ENCODE data around the gene SCN1A. TPM values are rescaled to one million over a fixed set of nuclear protein-coding genes. Genes with fewer than 3 reads are reported as not detected.

Gene SCN1A
- polyA plus RNA-seq, 3 donors, result not detected

DNA sequence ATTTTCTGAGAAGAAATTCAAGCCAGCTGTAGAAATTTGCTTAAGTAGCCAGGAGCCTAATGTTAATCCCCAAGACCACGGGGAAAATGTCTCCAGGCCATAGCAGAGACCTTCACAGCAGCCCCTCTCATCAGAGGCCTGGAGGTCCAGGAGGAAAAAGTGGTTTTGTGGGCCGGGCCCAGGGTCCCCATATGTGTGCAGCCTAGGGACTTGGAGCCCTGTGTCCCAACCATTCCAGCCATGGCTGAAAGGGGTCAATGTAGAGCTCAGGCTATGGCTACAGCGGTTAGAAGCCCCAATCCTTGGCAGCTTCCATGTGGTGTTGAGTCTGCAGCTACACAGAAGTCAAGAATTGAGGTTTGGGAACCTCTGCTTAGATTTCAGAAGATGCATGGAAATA is 160.1 kb downstream of the SCN1A start:
- no peaks in the 10 kb centered on the region for H3K79me2 ChIP-seq (ENCODE audit: insufficient read depth, low read length)
- H4K20me1 ChIP-seq (ENCODE audit: insufficient read depth, low read length), result no peaks in the 10 kb centered on the region
- TF ChIP-seq, protein P1, sequence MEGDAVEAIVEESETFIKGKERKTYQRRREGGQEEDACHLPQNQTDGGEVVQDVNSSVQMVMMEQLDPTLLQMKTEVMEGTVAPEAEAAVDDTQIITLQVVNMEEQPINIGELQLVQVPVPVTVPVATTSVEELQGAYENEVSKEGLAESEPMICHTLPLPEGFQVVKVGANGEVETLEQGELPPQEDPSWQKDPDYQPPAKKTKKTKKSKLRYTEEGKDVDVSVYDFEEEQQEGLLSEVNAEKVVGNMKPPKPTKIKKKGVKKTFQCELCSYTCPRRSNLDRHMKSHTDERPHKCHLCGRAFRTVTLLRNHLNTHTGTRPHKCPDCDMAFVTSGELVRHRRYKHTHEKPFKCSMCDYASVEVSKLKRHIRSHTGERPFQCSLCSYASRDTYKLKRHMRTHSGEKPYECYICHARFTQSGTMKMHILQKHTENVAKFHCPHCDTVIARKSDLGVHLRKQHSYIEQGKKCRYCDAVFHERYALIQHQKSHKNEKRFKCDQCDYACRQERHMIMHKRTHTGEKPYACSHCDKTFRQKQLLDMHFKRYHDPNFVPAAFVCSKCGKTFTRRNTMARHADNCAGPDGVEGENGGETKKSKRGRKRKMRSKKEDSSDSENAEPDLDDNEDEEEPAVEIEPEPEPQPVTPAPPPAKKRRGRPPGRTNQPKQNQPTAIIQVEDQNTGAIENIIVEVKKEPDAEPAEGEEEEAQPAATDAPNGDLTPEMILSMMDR (IDR thresholded peaks at IDR 0.05), result no peak
- H3K4me1 ChIP-seq (ENCODE audit: control insufficient read depth in 1 of 2, insufficient read depth in 2 of 2, low read length in 2 of 2), result no peaks in the 10 kb centered on the region
- H3K9ac ChIP-seq (ENCODE audit: insufficient read depth, low read length, poor library complexity, severe bottlenecking), result no peak overlapping the region
- no peak overlapping the region for H3K4me3 Mint-ChIP-seq
- no peaks in the 10 kb centered on the region for H3K4me1 Mint-ChIP-seq
- no peaks in the 10 kb centered on the region for H3K36me3 Mint-ChIP-seq
- H3K27ac ChIP-seq (ENCODE audit: low read depth in 1 of 2, low read length in 2 of 2), result no peak overlapping the region
- H3K9me3 ChIP-seq (replicated peaks in 1 of 2; ENCODE audit: control insufficient read depth in 1 of 2, insufficient read depth in 1 of 2, low read length in 2 of 2), result peaks cover 0 to 11% of the 10 kb centered on the region in 2 donors
- no peak overlapping the region for H3K27ac Mint-ChIP-seq
- no peaks in the 10 kb centered on the region for H3K36me3 ChIP-seq (replicated peaks in 1 of 2; ENCODE audit: control insufficient read depth in 1 of 2, insufficient read depth in 2 of 2, low read length in 2 of 2)
- DNase-seq, result no peak
- H3K4me3 ChIP-seq (replicated peaks in 1 of 3; ENCODE audit: low read depth in 2 of 3, low read length in 3 of 3), result no peak overlapping the region
- H3K27me3 Mint-ChIP-seq (ENCODE audit: low read depth in 3 of 3), result peaks cover 0 to 2% (median 0%) of the 10 kb centered on the region in 3 donors
- H3K9me3 Mint-ChIP-seq, result peaks cover 0 to 14% (median 3%) of the 10 kb centered on the region in 7 donors
- H2AFZ ChIP-seq (ENCODE audit: insufficient read depth, low read depth, low read length, poor library complexity, severe bottlenecking), result no peak overlapping the region
- 69% methylated on average over 2 of the region's 3 CpGs for WGBS (ENCODE audit: insufficient coverage)
- H3K27me3 ChIP-seq (ENCODE audit: control insufficient read depth in 2 of 2, insufficient read depth in 2 of 2, low read length in 2 of 2), result no peaks in the 10 kb centered on the region
- intact Hi-C loops (cut with micrococcal nuclease), result no loop called here
- H3K4me2 ChIP-seq (replicated peaks; ENCODE audit: extremely low read depth, low read length, poor library complexity, severe bottlenecking), result no peak overlapping the region

DNA sequence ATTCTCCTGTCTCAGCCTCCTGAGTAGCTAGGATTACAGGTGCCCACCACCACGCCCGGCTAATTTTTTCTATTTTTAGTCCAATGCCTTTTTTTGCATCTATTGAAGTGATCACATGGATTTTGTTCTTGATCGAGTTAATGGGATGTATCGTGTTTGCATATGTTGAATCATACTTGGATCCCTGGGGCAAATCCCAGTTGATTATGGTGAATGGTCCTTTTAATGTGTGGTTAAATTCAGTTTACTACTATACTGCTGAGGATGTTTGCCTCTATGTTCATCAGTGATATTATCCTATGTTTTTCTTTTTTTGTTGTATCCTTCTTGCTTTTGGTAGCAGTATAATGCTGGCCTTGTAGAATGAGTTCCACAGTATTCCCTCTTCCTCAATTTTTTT is 166.0 kb downstream of the SCN1A start:
- H3K79me2 ChIP-seq (ENCODE audit: insufficient read depth, low read length), result no peaks in the 10 kb centered on the region
- no peaks in the 10 kb centered on the region for H3K36me3 ChIP-seq (replicated peaks in 1 of 2; ENCODE audit: control insufficient read depth in 1 of 2, insufficient read depth in 2 of 2, low read length in 2 of 2)
- no peaks in the 10 kb centered on the region for H3K4me1 ChIP-seq (ENCODE audit: control insufficient read depth in 1 of 2, insufficient read depth in 2 of 2, low read length in 2 of 2)
- H4K20me1 ChIP-seq (ENCODE audit: insufficient read depth, low read length), result no peaks in the 10 kb centered on the region
- no peaks in the 10 kb centered on the region for H3K36me3 Mint-ChIP-seq
- H3K27me3 ChIP-seq (ENCODE audit: control insufficient read depth in 2 of 2, insufficient read depth in 2 of 2, low read length in 2 of 2), result no peaks in the 10 kb centered on the region
- H2AFZ ChIP-seq (ENCODE audit: insufficient read depth, low read depth, low read length, poor library complexity, severe bottlenecking), result no peak overlapping the region
- H3K4me1 Mint-ChIP-seq, result no peaks in the 10 kb centered on the region
- H3K4me2 ChIP-seq (replicated peaks; ENCODE audit: extremely low read depth, low read length, poor library complexity, severe bottlenecking), result no peak overlapping the region
- DNase-seq, result no peak
- H3K27ac ChIP-seq (ENCODE audit: low read depth in 1 of 2, low read length in 2 of 2), result no peak overlapping the region
- no peak overlapping the region for H3K27ac Mint-ChIP-seq
- no peak overlapping the region for H3K9ac ChIP-seq (ENCODE audit: insufficient read depth, low read length, poor library complexity, severe bottlenecking)
- H3K27me3 Mint-ChIP-seq (ENCODE audit: low read depth in 3 of 3), result peaks cover 0 to 2% (median 0%) of the 10 kb centered on the region in 3 donors
- H3K9me3 Mint-ChIP-seq, result peaks cover 0 to 6% (median 0%) of the 10 kb centered on the region in 7 donors
- no CpG with 5 or more reads among the region's 4 CpGs for WGBS (ENCODE audit: insufficient coverage)
- H3K4me3 ChIP-seq (replicated peaks in 1 of 3; ENCODE audit: low read depth in 2 of 3, low read length in 3 of 3), result no peak overlapping the region
- peaks cover 0 to 1% of the 10 kb centered on the region in 2 donors for H3K9me3 ChIP-seq (replicated peaks in 1 of 2; ENCODE audit: control insufficient read depth in 1 of 2, insufficient read depth in 1 of 2, low read length in 2 of 2)
- H3K4me3 Mint-ChIP-seq, result no peak overlapping the region
- TF ChIP-seq, protein P1 (IDR thresholded peaks at IDR 0.05), result no peak
- intact Hi-C loops (cut with micrococcal nuclease), result no loop called here

Data from CD14-positive monocyte (primary cell).